ENCODE measurements around the gene MMP14. TPM values are rescaled to one million over a fixed set of nuclear protein-coding genes. Genes with fewer than 3 reads are reported as not detected.

The MMP14 gene
- total and polyA plus RNA-seq, 2 of the 13 experiments (the other 11 are each of a cell fraction or from before 2014, with no cell fraction given), result 5.2 to 9.8 TPM

DNA sequence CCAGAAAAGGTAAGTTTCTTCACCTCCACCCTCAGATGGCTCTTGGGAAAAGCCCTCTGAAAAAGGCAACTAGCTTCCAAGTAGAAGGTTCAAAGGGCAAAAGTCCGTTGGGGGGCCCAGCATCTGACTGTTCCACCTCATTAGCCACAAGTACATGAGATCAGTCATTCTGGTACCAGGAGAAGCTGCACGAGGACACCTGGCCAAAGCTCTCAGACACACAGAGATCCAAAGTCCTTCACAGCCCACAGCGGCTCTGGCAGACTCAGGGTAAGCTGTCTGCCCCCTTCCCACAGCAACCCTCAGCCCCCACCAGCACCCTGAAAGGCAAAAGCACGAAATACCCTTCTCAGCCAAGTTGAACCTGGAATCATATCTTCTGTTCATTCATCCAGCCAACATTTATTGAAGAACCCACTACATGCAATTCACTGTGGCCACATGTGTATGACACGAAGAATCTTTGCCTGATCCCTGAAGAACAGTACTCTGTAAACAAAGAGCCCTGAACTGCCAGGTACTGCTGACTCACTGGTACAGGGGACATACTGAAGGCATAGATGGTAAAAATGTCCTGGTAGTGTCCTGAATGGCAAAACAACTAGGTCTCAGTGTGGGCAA, 40.2 kb upstream of the MMP14 start (continued):
- TF ChIP-seq, protein P1, sequence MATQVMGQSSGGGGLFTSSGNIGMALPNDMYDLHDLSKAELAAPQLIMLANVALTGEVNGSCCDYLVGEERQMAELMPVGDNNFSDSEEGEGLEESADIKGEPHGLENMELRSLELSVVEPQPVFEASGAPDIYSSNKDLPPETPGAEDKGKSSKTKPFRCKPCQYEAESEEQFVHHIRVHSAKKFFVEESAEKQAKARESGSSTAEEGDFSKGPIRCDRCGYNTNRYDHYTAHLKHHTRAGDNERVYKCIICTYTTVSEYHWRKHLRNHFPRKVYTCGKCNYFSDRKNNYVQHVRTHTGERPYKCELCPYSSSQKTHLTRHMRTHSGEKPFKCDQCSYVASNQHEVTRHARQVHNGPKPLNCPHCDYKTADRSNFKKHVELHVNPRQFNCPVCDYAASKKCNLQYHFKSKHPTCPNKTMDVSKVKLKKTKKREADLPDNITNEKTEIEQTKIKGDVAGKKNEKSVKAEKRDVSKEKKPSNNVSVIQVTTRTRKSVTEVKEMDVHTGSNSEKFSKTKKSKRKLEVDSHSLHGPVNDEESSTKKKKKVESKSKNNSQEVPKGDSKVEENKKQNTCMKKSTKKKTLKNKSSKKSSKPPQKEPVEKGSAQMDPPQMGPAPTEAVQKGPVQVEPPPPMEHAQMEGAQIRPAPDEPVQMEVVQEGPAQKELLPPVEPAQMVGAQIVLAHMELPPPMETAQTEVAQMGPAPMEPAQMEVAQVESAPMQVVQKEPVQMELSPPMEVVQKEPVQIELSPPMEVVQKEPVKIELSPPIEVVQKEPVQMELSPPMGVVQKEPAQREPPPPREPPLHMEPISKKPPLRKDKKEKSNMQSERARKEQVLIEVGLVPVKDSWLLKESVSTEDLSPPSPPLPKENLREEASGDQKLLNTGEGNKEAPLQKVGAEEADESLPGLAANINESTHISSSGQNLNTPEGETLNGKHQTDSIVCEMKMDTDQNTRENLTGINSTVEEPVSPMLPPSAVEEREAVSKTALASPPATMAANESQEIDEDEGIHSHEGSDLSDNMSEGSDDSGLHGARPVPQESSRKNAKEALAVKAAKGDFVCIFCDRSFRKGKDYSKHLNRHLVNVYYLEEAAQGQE (IDR thresholded peaks at IDR 0.05; ENCODE audit: borderline replicate concordance in 1 of 2, low read depth in 1 of 2, low read length in 2 of 2), result no peak
- TF ChIP-seq, protein P2, sequence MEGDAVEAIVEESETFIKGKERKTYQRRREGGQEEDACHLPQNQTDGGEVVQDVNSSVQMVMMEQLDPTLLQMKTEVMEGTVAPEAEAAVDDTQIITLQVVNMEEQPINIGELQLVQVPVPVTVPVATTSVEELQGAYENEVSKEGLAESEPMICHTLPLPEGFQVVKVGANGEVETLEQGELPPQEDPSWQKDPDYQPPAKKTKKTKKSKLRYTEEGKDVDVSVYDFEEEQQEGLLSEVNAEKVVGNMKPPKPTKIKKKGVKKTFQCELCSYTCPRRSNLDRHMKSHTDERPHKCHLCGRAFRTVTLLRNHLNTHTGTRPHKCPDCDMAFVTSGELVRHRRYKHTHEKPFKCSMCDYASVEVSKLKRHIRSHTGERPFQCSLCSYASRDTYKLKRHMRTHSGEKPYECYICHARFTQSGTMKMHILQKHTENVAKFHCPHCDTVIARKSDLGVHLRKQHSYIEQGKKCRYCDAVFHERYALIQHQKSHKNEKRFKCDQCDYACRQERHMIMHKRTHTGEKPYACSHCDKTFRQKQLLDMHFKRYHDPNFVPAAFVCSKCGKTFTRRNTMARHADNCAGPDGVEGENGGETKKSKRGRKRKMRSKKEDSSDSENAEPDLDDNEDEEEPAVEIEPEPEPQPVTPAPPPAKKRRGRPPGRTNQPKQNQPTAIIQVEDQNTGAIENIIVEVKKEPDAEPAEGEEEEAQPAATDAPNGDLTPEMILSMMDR (CRISPR knock-in tag; IDR thresholded peaks at IDR 0.05), result no peak
- TF ChIP-seq ZNF362 (CRISPR knock-in tag; IDR thresholded peaks at IDR 0.05; ENCODE audit: borderline replicate concordance), result no peak
- no peak for TF ChIP-seq ZNF367 (CRISPR knock-in tag; IDR thresholded peaks at IDR 0.05; ENCODE audit: borderline replicate concordance)
- TF ChIP-seq, protein P3, sequence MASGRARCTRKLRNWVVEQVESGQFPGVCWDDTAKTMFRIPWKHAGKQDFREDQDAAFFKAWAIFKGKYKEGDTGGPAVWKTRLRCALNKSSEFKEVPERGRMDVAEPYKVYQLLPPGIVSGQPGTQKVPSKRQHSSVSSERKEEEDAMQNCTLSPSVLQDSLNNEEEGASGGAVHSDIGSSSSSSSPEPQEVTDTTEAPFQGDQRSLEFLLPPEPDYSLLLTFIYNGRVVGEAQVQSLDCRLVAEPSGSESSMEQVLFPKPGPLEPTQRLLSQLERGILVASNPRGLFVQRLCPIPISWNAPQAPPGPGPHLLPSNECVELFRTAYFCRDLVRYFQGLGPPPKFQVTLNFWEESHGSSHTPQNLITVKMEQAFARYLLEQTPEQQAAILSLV (CRISPR knock-in tag; IDR thresholded peaks at IDR 0.05; ENCODE audit: borderline replicate concordance), result no peak
- no peak for TF ChIP-seq LRRFIP1 (CRISPR knock-in tag; conservative IDR thresholded peaks at IDR 0.05)
- no peak for TF ChIP-seq CEBPZ (IDR thresholded peaks at IDR 0.05; ENCODE audit: low read length)
- TF ChIP-seq CREB1 (IDR thresholded peaks at IDR 0.05), result no peak
- TF ChIP-seq CREB1 (CRISPR knock-in tag; IDR thresholded peaks at IDR 0.05), result no peak
- TF ChIP-seq MIER3 (CRISPR knock-in tag; IDR thresholded peaks at IDR 0.05; ENCODE audit: borderline replicate concordance), result peak; percentile 47; the same call in 1 of the 2 replicates
- TF ChIP-seq NFYB (CRISPR knock-in tag; IDR thresholded peaks at IDR 0.05), result no peak
